ENCODE results near the gene KCNH2. TPM values are rescaled to one million over a fixed set of nuclear protein-coding genes. Genes with fewer than 3 reads are reported as not detected.

The KCNH2 gene
- total RNA-seq, 1 experiment from 2014 or later: 1.8 TPM

DNA sequence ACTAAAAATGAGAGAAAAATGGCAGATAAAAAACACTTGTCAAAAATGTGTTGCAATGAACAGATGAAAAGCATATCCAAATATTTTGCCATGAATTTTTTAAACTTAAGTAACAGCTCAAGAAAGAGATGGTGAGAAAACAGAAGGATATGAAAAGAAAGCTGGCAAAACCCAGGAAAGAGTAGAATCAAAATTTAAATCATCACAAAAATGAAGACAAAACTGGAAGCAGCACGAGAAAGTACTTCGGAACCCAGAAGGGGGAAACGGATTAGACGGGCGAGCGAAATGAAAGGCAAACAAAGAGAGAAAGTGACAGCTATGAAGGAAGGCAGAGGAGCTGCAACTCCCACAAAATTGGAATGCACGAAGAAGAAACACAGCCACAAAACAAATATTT lies 60.2 kb downstream of the KCNH2 start:
- H3K27ac ChIP-seq (ENCODE audit: low read length): no peak overlapping the region
- ChIA-PET POLR2A (no interaction called here), CTCF (interaction anchor here (0.7 kb wide), 1 partner anchor 21 kb away, joined by 4 read pairs; no protein-coding TSS in a partner anchor)
- intact Hi-C loops (cut with micrococcal nuclease; ENCODE audit: unreplicated experiment): no loop called here
- ATAC-seq: no peak
- TF ChIP-seq, protein P1, sequence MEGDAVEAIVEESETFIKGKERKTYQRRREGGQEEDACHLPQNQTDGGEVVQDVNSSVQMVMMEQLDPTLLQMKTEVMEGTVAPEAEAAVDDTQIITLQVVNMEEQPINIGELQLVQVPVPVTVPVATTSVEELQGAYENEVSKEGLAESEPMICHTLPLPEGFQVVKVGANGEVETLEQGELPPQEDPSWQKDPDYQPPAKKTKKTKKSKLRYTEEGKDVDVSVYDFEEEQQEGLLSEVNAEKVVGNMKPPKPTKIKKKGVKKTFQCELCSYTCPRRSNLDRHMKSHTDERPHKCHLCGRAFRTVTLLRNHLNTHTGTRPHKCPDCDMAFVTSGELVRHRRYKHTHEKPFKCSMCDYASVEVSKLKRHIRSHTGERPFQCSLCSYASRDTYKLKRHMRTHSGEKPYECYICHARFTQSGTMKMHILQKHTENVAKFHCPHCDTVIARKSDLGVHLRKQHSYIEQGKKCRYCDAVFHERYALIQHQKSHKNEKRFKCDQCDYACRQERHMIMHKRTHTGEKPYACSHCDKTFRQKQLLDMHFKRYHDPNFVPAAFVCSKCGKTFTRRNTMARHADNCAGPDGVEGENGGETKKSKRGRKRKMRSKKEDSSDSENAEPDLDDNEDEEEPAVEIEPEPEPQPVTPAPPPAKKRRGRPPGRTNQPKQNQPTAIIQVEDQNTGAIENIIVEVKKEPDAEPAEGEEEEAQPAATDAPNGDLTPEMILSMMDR (IDR thresholded peaks at IDR 0.05): no peak
- no peak for TF ChIP-seq SIN3A (IDR thresholded peaks at IDR 0.05; ENCODE audit: borderline replicate concordance, insufficient read depth, low read depth, low read length)
- no peak for TF ChIP-seq TCF7L2 (IDR thresholded peaks at IDR 0.05; ENCODE audit: low read depth, low read length)
- TF ChIP-seq, protein P2, sequence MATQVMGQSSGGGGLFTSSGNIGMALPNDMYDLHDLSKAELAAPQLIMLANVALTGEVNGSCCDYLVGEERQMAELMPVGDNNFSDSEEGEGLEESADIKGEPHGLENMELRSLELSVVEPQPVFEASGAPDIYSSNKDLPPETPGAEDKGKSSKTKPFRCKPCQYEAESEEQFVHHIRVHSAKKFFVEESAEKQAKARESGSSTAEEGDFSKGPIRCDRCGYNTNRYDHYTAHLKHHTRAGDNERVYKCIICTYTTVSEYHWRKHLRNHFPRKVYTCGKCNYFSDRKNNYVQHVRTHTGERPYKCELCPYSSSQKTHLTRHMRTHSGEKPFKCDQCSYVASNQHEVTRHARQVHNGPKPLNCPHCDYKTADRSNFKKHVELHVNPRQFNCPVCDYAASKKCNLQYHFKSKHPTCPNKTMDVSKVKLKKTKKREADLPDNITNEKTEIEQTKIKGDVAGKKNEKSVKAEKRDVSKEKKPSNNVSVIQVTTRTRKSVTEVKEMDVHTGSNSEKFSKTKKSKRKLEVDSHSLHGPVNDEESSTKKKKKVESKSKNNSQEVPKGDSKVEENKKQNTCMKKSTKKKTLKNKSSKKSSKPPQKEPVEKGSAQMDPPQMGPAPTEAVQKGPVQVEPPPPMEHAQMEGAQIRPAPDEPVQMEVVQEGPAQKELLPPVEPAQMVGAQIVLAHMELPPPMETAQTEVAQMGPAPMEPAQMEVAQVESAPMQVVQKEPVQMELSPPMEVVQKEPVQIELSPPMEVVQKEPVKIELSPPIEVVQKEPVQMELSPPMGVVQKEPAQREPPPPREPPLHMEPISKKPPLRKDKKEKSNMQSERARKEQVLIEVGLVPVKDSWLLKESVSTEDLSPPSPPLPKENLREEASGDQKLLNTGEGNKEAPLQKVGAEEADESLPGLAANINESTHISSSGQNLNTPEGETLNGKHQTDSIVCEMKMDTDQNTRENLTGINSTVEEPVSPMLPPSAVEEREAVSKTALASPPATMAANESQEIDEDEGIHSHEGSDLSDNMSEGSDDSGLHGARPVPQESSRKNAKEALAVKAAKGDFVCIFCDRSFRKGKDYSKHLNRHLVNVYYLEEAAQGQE (IDR thresholded peaks at IDR 0.05; ENCODE audit: insufficient read depth in 1 of 2, low read depth in 2 of 2, low read length in 1 of 2): no peak
- in situ Hi-C loops (cut with HindIII; ENCODE audit: low pct_unique_long_range_greater_than_20kb, low sequenced_read_pairs): no loop called here
- no peak for DNase-seq (ENCODE audit: low read depth, low spot score)
- BruUV-seq (replicated peaks): no TSS peak
- peaks cover 28% of the 10 kb centered on the region for H3K27me3 ChIP-seq (ENCODE audit: control insufficient read depth, insufficient read depth, low read length)
- no peak overlapping the region for H3K4me3 ChIP-seq (ENCODE audit: low read depth in 2 of 2, low read length in 2 of 2)
- H3K36me3 ChIP-seq (ENCODE audit: control insufficient read depth, insufficient read depth, low read length): no peaks in the 10 kb centered on the region
- H3K9me3 ChIP-seq (ENCODE audit: control insufficient read depth, insufficient read depth, low read depth, low read length): no peaks in the 10 kb centered on the region
- no peaks in the 10 kb centered on the region for H3K4me1 ChIP-seq (ENCODE audit: control insufficient read depth, insufficient read depth, low read length)

DNA sequence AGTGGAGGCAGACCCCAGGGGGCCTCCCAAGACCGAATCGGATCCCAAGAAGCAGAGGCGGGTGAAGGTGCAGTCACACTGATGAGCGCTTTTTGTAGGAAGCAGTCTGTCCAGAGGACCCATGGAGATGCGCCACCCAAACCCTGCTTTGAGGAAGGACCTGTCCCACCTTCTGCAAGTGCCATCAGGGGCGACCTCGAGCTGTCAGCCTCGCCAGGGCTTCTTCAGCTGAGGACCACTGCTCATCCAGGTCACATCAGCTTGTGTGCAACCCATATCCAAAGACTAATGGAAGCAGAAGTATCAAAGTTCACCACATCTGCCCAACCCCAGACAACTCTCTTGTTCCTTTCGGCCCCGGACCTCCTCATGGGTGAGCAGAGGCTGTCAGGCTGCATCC lies 61.5 kb downstream of the KCNH2 start:
- no peak for ATAC-seq
- in situ Hi-C loops (cut with HindIII; ENCODE audit: low pct_unique_long_range_greater_than_20kb, low sequenced_read_pairs): no loop called here
- Histone ChIP-seq H3K9me3 (ENCODE audit: control insufficient read depth, insufficient read depth, low read depth, low read length) (no peaks in the 10 kb centered on the region), H3K4me1 (ENCODE audit: control insufficient read depth, insufficient read depth, low read length) (no peaks in the 10 kb centered on the region), H3K4me3 (ENCODE audit: low read depth in 2 of 2, low read length in 2 of 2) (no peak overlapping the region), H3K27ac (ENCODE audit: low read length) (no peak overlapping the region), H3K27me3 (ENCODE audit: control insufficient read depth, insufficient read depth, low read length) (peaks cover 29% of the 10 kb centered on the region), H3K36me3 (ENCODE audit: control insufficient read depth, insufficient read depth, low read length) (no peaks in the 10 kb centered on the region)
- no peak for TF ChIP-seq POLR2AphosphoS5 (IDR thresholded peaks at IDR 0.05; ENCODE audit: low read depth, low read length)
- intact Hi-C loops (cut with micrococcal nuclease; ENCODE audit: unreplicated experiment): no loop called here
- BruUV-seq (replicated peaks): no TSS peak
- no peak for DNase-seq (ENCODE audit: low read depth, low spot score)
- ChIA-PET POLR2A (no interaction called here), CTCF (no interaction called here)

DNA sequence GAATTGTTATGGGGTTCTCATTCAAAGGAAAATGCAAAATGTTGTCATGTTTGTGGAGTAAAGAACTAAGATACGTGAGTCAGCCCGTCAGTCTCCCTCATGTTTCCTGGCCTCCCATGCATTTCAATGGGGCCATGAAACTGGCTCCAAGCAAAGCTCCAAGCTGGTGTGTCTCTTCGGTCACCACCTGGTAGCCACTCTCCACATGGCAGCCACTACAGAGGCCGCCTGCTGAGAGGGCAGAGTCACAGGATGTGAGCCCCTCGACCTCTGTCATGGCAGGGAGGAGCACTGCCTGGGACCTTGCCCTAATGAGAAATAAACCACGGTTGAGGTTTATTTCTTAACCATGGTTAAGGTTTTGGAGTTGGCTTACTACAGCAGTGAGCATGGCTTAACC lies 63.2 kb downstream of the KCNH2 start:
- H3K27me3 ChIP-seq (ENCODE audit: control insufficient read depth, insufficient read depth, low read length): peaks cover 26% of the 10 kb centered on the region
- POLR2A ChIA-PET: no interaction called here
- no TSS peak for BruUV-seq (replicated peaks)

More for the DNA sequence above, 63.2 kb downstream of the KCNH2 start:
- Histone ChIP-seq H3K4me3 (ENCODE audit: low read depth in 2 of 2, low read length in 2 of 2) (no peak overlapping the region), H3K27ac (ENCODE audit: low read length) (no peak overlapping the region), H3K36me3 (ENCODE audit: control insufficient read depth, insufficient read depth, low read length) (no peaks in the 10 kb centered on the region), H3K4me1 (ENCODE audit: control insufficient read depth, insufficient read depth, low read length) (no peaks in the 10 kb centered on the region), H3K9me3 (ENCODE audit: control insufficient read depth, insufficient read depth, low read depth, low read length) (no peaks in the 10 kb centered on the region)
- CTCF ChIA-PET: no interaction called here
- no peak for TF ChIP-seq SIN3A (IDR thresholded peaks at IDR 0.05; ENCODE audit: borderline replicate concordance, insufficient read depth, low read depth, low read length)
- TF ChIP-seq POLR2AphosphoS5 (IDR thresholded peaks at IDR 0.05; ENCODE audit: low read depth, low read length): no peak
- TF ChIP-seq, protein P1 (IDR thresholded peaks at IDR 0.05): no peak
- TF ChIP-seq, protein P2 (IDR thresholded peaks at IDR 0.05; ENCODE audit: insufficient read depth in 1 of 2, low read depth in 2 of 2, low read length in 1 of 2): no peak
- no peak for TF ChIP-seq TCF7L2 (IDR thresholded peaks at IDR 0.05; ENCODE audit: low read depth, low read length)
- no peak for DNase-seq (ENCODE audit: low read depth, low spot score)
- in situ Hi-C loops (cut with HindIII; ENCODE audit: low pct_unique_long_range_greater_than_20kb, low sequenced_read_pairs) (no loop called here), intact Hi-C loops (cut with micrococcal nuclease; ENCODE audit: unreplicated experiment) (no loop called here)
- no peak for ATAC-seq
